AG04449 (cell line): ENCODE data around the gene WDFY2.

Experiments used
- CTCF ChIA-PET: fragments of 350-600 bp; formaldehyde crosslinking; extraction: SDS; loops from one replicate; lab custom pipeline; 2021; ENCODE audit warnings: antibody characterized with exemption; lab: Yijun Ruan, JAX
- POLR2A ChIA-PET: fragments of 400-600, 350-600 bp; formaldehyde crosslinking; extraction: SDS; loops from one replicate; lab custom pipeline; 2020; ENCODE audit warnings: antibody characterized with exemption, inconsistent platforms; lab: Yijun Ruan, JAX
- DNase-seq: peaks from one replicate; pipeline ENCODE4 v3.0.0-alpha.2; 2010; ENCODE audit warnings: low read depth, low spot score
- H3K4me3 ChIP-seq: 2 replicates; pipeline ENCODE4 v1.5.1; 2011; ENCODE audit warnings: low read depth, mild to moderate bottlenecking, control low read depth, low read length
- CTCF ChIP-seq: IDR thresholded peaks from one replicate; pipeline ENCODE4 v1.5.1; 2011; ENCODE audit warnings: mild to moderate bottlenecking, moderate library complexity, low read length, control low read depth, inconsistent platforms; ENCODE audit not compliant: insufficient read depth; ENCODE audit errors: missing control alignments

The WDFY2 gene

DNA sequence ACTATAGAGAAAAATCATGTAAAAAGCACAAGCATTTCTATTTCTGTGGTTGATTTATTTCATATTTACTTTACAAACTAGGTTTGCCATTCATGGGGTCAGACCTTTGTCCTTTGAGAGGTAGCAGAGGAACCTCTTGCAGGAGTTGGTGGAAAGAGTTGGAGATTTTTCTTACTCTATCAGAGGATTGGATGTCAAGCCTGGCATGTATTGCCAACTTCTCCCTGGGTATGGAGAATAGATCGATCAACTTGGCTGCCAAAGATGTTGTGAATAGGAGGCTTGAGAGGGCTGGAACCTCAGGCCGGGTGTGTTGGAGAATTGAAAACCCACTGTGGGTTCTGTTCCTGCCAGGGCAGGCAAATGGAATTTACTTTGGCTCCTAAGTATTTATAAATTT lies 81.2 kb downstream of the WDFY2 start:
- ChIA-PET CTCF (interaction anchor here (1.9 kb wide), 1 partner anchor 11 kb away, joined by 7 read pairs; no protein-coding TSS in a partner anchor), POLR2A (no interaction called here)
- no peak for TF ChIP-seq CTCF
- no peak for DNase-seq
- H3K4me3 ChIP-seq, result no peak overlapping the region

- DNase-seq, result no peak
- TF ChIP-seq CTCF, result no peak
- H3K4me3 ChIP-seq, result no peak overlapping the region
- POLR2A ChIA-PET, result no interaction called here
- CTCF ChIA-PET, result no interaction called here
Observed at GRCh38 chr13:51666374-51666773, 82.1 kb downstream of the WDFY2 start.

DNA sequence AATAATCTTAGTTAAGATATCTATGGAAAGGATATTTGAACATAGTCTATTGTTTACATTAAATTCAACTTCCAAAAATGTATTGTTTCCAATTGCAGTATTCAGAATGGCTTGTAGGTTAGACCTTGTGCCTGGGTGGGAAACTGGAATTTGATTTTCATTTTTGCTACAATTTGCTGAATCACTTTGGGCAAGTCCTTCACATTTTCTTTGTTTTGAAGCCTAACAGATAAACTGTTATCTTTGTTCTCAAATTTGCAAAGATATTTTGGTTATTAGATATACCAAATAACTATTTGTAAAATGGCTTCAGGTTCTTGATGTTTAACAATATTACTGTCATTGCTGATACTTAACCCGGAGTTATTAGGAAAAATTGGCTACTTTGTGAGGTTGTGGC lies 82.6 kb downstream of the WDFY2 start:
- DNase-seq, result no peak
- no peak for TF ChIP-seq CTCF
- no peak overlapping the region for H3K4me3 ChIP-seq
- CTCF ChIA-PET, result no interaction called here
- POLR2A ChIA-PET, result no interaction called here

DNA sequence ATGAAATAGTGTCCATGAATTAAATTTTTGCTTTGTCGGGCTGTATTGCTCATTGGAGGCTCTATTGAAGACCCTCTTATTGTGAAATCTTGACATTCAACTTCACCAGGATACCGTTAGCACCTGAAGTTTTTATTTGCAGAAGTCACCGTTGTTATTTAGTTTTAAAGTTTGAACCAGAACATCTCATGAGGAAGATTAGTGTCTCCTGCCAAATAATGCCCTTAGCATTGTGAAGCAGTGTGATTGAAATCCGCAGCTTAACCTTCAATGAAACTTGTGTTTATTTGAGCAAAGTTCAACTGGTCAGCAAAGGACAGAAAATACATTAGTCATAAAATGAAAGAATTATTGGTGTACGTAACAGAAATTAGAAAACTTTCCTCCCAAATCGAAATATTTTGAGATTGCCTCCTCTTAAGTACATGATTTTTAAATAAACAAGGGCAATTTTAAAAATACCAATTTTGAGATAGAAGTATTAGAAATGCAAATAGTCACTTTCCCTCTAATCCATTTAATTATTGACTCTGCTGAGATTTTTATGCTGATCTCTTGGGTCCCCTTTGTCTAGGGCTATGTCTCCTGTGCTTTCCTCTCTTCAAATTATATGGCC lies 84.4 kb downstream of the WDFY2 start:
- POLR2A ChIA-PET, result no interaction called here
- CTCF ChIA-PET, result interaction anchor here (1.1 kb wide), 1 partner anchor 51 kb away, joined by 3 read pairs; no protein-coding TSS in a partner anchor
- no peak for DNase-seq
- no peak overlapping the region for H3K4me3 ChIP-seq
- TF ChIP-seq CTCF, result no peak

DNA sequence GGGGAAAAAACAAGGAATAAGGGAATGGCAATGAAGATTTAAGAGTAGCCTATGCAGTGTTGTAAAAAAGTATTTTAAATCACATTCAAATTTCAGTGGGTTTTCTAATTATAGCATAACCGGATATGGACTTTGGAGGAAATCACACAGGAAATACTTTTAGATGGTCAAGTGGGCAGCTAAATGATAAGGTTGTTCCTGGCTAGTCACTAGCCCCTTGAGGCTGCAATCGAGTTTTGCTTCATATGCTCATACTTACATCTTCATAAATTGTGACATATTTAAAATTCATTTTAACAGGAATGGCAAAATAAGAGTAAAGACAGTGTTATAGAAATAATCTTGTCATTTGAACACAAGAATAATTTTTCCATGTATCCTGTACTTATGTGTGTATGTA lies 88.9 kb downstream of the WDFY2 start:
- ChIA-PET POLR2A (no interaction called here), CTCF (no interaction called here)
- no peak overlapping the region for H3K4me3 ChIP-seq
- no peak for TF ChIP-seq CTCF
- no peak for DNase-seq

DNA sequence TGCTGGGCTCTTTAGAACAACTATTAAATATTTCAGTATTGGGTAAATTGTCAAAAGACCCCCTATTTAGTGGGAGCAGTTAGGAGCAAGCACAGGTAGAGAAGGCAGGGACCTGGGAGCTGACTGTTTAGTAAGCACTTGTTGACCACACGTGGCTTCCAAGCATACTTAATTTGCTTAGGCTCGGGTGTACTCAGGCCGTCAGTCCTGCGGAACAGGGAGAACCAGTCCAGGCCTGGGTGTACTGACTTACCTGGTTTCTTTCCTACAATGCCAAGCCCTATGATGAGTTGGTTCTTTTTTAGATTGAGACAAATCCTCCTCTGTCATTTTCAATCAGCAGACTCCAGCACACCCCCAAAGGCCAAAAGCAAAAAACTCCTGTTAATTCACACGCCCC lies 90.0 kb downstream of the WDFY2 start:
- CTCF ChIA-PET, result interaction anchor here (0.6 kb wide), 1 partner anchor 722 kb away, joined by 3 read pairs; no protein-coding TSS in a partner anchor
- POLR2A ChIA-PET, result interaction anchor here (0.6 kb wide), 1 partner anchor 318 kb away, joined by 4 read pairs; no protein-coding TSS in a partner anchor
- no peak for DNase-seq
- H3K4me3 ChIP-seq, result no peak overlapping the region
- no peak for TF ChIP-seq CTCF
